CD4-positive, alpha-beta T cell treated with Interleukin-10 for 1 hour (primary cell): ENCODE results near the gene CFAP20.

Experiments used
- DNase-seq: peaks from one replicate; pipeline ENCODE4 v3.0.0-alpha.2; 2020

The CFAP20 gene

GRCh38 chr16:58129097-58129936, at the start of gene CFAP20:
CFAP20 (minus strand) TSS chr16:58129381; CDS start chr16:58129115, 266 bp downstream.
- peak; percentile 98 for DNase-seq

GRCh38 chr16:58177353-58177710, 48.2 kb upstream of the CFAP20 start:
- no peak for DNase-seq

- peak; percentile 6 for DNase-seq
Observed at GRCh38 chr16:58176608-58177352, 47.6 kb upstream of the CFAP20 start.

- no peak for DNase-seq
Observed at GRCh38 chr16:58170223-58170622, 41.0 kb upstream of the CFAP20 start.

GRCh38 chr16:58160855-58161254, 31.7 kb upstream of the CFAP20 start:
- DNase-seq, result no peak

GRCh38 chr16:58158725-58159124, 29.5 kb upstream of the CFAP20 start:
- DNase-seq, result no peak

- DNase-seq, result no peak
Observed at GRCh38 chr16:58157951-58158540, 28.9 kb upstream of the CFAP20 start.

- no peak for DNase-seq
Observed at GRCh38 chr16:58157239-58157638, 28.1 kb upstream of the CFAP20 start.

GRCh38 chr16:58155839-58156238, 26.7 kb upstream of the CFAP20 start:
- DNase-seq, result no peak

- DNase-seq, result no peak
Observed at GRCh38 chr16:58154345-58154744, 25.2 kb upstream of the CFAP20 start.

GRCh38 chr16:58152246-58152868, 23.2 kb upstream of the CFAP20 start:
- no peak for DNase-seq

- no peak for DNase-seq
Observed at GRCh38 chr16:58148526-58148925, 19.3 kb upstream of the CFAP20 start.

GRCh38 chr16:58148099-58148498, 18.9 kb upstream of the CFAP20 start:
- DNase-seq, result no peak

GRCh38 chr16:58138852-58139251, 9.7 kb upstream of the CFAP20 start:
- DNase-seq, result no peak

GRCh38 chr16:58137581-58137980, 8.4 kb upstream of the CFAP20 start:
- no peak for DNase-seq

GRCh38 chr16:58128711-58129096, 477 bp downstream of the CFAP20 start:
- no peak for DNase-seq

- DNase-seq, result peak; percentile 16
Observed at GRCh38 chr16:58128181-58128631, 975 bp downstream of the CFAP20 start.

GRCh38 chr16:58127634-58128033, 1.5 kb downstream of the CFAP20 start:
- DNase-seq, result peak; percentile 24

- DNase-seq, result peak; percentile 79
Observed at GRCh38 chr16:58127033-58127556, 2.1 kb downstream of the CFAP20 start.

GRCh38 chr16:58126451-58126961, 2.7 kb downstream of the CFAP20 start:
- no peak for DNase-seq

GRCh38 chr16:58125781-58126335, 3.3 kb downstream of the CFAP20 start:
- DNase-seq, result peak; percentile 12

GRCh38 chr16:58125041-58125440, 4.1 kb downstream of the CFAP20 start:
- no peak for DNase-seq

GRCh38 chr16:58124601-58124915, 4.6 kb downstream of the CFAP20 start:
- no peak for DNase-seq
